Subcutaneous adipose tissue (tissue), 4 donors: ENCODE measurements around the gene TUBGCP6. TPM values are rescaled to one million over a fixed set of nuclear protein-coding genes. Genes with fewer than 3 reads are reported as not detected.

ENCODE experiments used
- total RNA-seq, 4 donors: library from RNA; depleted of rRNA; stranded (reverse); fragments of >200 nt; gene quantifications; one replicate each; pipeline ENCODE4 v1.1.0, GENCODE V29; 2016
- TF ChIP-seq, protein P1 (sequence below): fragments of 450-650 bp; IDR thresholded peaks from one replicate; pipeline ENCODE4 v1.5.1; 2016; ENCODE audit warnings: low read depth, mild to moderate bottlenecking, control low read depth, antibody characterized with exemption, moderate library complexity

TUBGCP6 gene, protein sequence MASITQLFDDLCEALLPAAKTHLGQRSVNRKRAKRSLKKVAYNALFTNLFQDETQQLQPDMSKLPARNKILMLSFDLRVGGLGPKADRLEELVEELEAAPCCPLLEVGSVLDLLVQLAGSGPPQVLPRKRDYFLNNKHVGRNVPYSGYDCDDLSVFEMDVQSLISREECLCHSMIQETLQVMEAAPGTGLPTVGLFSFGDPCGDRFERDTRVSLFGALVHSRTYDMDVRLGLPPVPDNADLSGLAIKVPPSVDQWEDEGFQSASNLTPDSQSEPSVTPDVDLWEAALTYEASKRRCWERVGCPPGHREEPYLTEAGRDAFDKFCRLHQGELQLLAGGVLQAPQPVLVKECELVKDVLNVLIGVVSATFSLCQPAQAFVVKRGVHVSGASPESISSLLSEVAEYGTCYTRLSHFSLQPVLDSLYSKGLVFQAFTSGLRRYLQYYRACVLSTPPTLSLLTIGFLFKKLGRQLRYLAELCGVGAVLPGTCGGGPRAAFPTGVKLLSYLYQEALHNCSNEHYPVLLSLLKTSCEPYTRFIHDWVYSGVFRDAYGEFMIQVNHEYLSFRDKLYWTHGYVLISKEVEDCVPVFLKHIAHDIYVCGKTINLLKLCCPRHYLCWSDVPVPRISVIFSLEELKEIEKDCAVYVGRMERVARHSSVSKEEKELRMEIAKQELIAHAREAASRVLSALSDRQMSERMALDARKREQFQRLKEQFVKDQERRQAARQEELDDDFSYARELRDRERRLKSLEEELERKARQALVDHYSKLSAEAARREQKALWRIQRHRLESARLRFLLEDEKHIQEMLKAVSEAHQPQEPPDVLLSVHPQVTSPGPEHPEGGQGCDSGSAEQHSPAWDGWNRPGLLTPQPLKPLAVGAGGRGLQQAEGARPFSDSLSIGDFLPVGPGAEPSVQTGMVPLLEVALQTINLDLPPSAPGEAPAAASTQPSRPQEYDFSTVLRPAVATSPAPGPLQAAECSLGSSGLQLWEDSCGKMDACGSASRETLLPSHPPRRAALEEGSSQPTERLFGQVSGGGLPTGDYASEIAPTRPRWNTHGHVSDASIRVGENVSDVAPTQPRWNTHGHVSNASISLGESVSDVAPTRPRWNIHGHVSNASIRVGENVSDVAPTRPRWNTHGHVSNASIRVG (N-terminal part only)
- total RNA-seq, result 10 to 100 TPM; 21.1 to 60.3 (median 25.6) TPM

DNA sequence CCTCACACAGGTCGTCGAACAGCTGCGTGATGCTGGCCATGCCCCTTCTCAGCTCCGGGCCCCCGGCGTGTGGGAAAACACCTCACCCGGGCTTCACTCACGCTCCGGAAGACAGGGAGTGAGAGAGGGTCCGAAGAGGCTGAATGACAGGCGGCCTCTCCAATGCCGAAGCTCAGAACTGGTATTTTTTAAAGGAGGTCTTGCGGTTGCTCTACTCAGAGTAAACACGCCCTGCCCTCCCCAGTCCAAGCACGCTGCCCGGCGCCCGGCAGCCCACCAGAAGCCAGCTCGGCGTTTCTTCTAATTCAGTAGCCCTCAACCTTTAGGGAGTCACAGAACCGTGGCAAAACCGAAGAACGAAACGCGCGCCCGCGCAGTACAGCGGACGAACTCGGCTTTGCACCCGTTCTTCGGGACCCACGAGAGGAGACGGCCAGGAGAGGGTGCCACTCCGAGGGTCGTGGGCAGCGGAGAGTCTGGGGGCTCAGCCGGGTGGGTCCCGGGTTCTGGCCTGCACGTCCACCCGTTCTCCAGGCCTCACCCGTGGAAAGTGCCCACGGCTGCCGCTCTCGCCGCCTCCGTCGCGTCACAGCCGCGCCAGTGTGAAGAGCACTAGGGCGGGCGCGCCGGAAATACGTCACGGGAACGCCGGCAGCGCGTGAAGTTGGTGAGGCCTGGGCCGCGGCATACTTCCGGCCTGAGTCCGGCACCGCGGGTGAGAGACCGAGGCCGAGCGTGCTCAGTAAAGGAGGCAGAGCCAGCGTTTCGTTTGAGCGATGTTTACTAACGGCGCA, at the start of gene TUBGCP6:
Gene TUBGCP6, minus strand, starts transcription at position 604 of the 794 bp plus-strand sequence. Its CDS starts 564 bp downstream, at position 40.
- TF ChIP-seq, protein P1, sequence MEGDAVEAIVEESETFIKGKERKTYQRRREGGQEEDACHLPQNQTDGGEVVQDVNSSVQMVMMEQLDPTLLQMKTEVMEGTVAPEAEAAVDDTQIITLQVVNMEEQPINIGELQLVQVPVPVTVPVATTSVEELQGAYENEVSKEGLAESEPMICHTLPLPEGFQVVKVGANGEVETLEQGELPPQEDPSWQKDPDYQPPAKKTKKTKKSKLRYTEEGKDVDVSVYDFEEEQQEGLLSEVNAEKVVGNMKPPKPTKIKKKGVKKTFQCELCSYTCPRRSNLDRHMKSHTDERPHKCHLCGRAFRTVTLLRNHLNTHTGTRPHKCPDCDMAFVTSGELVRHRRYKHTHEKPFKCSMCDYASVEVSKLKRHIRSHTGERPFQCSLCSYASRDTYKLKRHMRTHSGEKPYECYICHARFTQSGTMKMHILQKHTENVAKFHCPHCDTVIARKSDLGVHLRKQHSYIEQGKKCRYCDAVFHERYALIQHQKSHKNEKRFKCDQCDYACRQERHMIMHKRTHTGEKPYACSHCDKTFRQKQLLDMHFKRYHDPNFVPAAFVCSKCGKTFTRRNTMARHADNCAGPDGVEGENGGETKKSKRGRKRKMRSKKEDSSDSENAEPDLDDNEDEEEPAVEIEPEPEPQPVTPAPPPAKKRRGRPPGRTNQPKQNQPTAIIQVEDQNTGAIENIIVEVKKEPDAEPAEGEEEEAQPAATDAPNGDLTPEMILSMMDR, result no peak

DNA sequence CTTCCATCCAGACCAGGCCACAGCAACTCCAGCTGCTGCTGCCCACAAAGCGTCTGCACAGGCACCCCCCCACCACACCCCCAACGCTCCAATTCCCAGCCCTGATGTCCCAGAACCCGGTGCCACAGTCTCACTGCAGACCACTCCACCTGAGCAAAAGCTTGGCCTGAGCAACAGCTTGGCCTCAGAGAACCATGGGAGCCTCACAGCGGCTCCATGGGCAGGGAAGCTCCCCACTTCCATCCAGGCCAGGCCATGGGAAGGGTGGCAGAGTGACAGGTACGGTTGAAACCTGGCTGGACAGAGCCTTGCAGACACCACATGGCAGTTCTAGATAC, 49.5 kb upstream of the TUBGCP6 start:
- TF ChIP-seq, protein P1, result no peak

DNA sequence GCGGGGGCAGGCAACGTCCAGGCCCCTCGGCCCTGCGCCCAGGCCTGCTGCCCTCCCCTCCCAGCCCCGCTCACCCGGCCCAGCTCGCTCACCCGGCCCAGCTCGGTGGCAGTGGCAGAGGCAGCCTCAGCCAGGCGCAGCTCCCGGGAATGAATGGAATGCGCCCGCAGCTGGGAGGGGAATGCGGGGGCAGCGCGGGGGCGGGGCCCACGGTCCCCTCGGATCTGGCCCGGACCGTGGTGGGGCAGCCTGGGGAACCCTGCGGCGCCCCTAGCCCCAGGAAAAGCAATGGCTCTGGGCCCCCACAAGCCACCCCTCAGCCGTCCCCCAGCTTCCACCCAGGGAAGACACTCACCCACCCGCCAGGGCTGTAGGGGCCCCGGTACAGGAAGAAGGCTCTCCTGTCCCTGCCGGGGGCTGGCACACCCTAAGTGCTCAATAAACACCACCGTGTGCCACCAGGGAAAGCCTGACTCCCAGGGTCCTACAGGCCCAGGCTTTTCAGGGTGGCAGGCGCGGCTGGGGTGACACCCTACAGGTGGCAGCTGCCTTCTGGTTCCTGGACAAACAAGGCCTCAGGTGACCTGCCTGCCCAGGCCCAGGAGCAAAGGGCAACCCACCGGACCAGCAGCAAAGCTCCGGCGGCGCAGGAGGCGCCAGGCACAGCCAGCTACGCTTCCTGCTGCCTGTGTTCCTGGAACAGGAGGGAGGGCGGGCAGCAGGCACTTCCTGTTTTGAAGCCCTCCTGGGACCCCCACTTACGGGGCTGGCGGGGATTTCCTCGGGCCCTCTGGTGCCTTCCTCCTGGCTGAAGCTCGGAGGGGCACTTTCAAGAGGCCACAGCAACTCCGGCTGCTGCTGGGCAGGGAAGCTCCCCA, 48.9 kb upstream of the TUBGCP6 start:
- TF ChIP-seq, protein P1, result no peak

DNA sequence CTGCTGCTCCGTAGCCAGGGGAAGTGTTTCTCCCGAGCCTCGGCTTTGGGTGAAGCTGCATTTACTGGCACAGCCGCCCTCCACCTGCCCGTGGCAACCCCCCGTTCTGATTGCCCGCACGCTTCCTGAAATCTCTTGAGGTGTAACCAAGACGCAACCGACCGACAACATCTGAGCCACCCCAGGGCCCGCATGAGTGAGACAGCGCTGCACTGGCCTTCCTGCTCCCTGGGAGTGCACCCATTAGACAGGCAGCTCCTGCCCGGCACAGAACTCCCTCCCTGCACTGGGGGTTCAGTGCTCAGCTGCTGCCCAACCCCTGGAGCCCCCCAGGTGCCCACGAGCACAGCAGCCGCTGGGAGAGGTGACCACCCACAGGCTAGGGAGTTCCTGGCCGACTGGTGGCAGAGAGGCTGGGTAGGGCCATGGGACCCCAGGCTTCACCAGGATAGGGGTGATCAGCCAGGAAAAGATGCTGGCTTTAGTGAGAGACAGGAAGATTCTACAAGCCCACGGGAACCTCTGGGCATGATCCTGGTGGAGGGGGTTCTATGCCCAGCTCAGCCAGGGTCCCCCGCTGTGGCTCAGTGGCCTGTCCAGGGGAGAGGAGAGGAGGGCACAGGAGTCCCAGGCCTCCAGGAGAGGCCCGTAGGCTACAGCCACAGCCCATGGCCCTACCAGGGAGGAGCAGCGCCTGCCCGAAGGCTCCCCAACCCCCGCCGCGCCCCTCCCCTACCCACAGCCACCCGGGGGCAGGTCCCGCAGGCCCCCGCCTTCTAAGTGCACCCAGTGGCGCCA, 48.0 kb upstream of the TUBGCP6 start:
- TF ChIP-seq, protein P1, result no peak

DNA sequence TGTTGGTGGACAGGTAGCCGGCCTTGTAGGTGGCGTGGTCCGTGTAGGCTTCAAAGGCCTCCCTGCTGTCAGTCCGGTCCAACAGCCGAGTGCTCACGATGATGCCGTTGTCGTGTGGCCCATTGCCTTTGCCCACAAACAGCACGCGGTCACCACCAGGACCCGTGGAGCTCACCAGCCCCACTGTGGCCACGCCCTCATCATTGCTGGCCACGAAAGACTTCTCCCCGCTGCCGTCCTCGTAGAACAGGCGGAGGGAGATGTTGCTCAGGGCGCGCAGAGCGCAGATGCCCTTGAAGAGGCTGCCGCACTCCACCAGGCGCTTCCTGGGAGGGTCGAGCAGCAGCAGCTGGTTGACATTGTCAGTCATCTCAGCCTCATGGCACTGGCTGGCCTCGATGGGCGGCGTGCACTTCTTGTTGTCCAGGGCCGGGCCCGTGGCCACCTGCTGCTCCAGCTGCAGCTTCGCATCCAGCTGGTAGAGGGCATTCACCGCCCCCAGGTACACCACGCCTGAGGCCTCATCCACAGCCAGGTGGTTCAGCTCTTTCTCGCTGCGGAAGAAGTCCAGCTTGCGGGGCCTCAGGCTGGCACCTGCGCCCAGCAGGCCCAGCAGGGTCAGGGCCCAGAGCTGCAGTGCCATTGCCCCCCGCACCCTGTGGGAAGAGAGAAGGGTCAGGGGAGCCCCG, 45.3 kb upstream of the TUBGCP6 start:
- TF ChIP-seq, protein P1, result no peak
